ENCODE results near the gene ACSF3.
A peak's percentile ranks its signal among the peaks of the same experiment; 100 is the strongest.
"Not testable (repeated sequence)": the region's sequence is repeated elsewhere in the genome, so short reads cannot be mapped to it uniquely, and the experiment has no call there.

ACSF3 gene

GRCh38 chr16:89055894-89056555 lies 37.6 kb upstream of the ACSF3 start:
- no peak for DNase-seq

DNA sequence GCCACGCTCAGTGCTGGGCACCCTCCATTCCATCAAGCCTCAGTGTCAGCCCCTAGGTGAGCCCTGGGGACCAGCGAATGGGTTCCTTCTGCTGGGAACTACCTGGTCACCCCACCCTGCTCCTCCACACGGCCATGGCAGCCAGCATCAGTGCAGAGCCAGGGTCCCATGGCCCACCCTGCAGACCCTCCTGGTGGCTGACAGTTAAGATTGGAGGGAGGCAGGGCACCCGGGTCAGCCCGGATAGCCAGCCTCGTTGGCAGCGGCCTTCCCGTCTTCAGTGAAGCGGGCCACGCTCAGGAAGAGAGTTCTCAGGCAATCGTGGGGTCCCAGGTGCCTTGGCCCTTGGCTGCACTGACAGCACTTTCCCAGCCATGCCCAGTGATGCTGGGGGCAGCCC lies 37.1 kb upstream of the ACSF3 start:
- DNase-seq = no peak

- DNase-seq = no peak
Measured at GRCh38 chr16:89057738-89058137, 35.9 kb upstream of the ACSF3 start.

- DNase-seq = no peak
Measured at GRCh38 chr16:89058812-89059211, 34.8 kb upstream of the ACSF3 start.

GRCh38 chr16:89060207-89060794 lies 33.4 kb upstream of the ACSF3 start:
- no peak for DNase-seq

DNA sequence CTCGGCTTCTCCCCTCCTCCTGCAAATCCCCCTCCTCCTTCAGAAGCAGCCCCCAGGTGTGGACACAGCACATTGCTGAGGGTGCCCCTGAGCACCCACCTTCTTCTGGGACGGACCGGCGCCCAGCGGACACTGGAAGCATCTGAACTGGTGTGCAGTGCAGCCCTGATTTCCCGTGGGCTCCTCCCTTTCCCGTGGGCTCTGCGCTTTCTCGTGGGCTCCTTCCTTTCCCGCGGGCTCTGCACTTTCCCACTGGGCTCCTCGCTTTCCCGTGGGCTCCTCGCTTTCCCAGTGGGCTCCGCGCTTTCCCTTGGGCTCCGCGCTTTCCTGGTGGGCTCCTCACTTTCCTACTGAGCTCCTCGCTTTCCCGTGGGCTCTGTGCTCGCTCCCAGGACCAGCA lies 32.6 kb upstream of the ACSF3 start:
- DNase-seq = no peak

DNA sequence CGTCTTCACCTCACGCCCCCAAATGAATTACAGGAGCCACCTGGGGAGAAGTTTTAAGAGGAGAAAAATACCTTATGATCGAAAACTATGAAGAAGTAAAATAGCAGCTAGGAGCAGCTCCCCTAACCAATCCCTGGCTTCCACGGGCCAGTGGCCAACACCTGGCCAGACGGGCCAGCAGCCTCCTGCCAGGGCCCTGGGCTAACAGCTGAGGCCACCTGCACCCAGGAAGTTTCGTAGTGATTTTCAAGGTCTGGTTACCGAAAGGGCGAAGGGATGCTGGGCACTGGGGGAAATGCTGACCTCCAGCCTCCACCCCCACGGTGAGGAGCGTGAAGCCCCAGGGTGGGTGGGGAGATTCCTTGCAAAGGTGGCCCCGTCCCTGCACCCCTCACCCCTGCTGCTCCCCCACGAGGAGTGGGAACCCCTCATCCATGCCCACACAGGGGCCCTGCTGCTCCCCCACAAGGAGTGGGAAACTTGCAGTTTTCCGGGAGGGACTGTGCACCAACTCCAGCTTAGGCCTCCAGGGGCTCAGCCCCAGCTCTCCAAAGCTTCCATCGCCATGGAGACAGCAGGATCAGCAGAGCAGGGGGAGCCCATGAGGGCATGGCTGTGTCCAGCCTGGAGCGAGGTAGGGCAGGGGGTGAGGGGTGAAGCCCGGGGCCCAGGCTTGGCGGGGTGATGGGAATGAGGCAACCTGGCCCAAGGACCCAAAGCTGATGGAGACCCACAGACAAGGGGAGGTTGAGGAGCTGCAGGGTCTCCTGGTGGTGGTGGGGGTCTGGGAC lies 31.9 kb upstream of the ACSF3 start:
- peak in 1 of 2 experiments; percentile 12 for DNase-seq

DNA sequence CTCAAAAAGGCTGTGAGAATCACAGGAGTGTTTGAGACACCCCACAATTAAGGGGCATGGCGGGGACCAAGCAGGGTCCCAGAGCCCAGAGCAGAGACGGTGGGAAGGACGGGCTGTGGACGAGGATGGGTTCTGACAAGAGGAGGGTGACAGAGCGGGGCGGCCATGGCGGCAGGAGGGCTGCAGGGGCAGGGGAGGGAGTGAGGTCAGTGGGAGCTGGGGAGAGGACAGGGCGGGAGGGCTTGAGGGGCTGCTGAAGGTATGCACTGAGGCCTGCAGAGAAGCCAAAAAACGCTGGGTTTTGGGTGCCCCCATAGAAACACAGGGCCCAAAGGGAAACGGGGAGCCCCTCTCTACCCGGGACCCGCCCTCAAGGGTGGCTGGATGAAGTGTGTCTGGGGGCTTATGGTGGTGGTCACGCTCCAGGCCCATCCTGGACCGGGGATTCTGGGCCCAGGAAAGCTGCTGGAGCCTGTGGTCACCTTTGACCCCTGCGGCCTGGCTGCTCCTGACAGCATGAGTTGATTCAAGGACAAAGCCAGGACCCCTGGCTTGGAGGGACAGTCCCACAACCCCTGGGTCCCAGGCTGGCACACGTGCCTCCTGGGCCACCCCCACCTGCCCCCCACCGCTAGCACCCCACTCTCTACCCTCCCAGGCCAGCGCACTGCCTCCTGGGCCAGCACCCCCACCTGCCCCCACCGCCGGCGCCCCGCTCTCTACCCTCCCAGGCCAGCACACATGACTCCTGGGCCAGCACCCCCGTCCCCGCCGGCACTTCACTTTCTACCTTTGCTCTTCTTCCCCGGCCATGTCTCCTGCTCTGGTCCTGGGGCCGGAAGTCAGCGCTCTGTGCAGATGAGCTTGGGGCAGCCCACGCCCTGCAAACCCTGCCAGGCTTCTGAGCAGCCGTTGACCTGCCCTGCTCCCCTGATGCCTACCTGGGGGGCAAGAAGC lies 31.0 kb upstream of the ACSF3 start:
- no peak for DNase-seq

DNA sequence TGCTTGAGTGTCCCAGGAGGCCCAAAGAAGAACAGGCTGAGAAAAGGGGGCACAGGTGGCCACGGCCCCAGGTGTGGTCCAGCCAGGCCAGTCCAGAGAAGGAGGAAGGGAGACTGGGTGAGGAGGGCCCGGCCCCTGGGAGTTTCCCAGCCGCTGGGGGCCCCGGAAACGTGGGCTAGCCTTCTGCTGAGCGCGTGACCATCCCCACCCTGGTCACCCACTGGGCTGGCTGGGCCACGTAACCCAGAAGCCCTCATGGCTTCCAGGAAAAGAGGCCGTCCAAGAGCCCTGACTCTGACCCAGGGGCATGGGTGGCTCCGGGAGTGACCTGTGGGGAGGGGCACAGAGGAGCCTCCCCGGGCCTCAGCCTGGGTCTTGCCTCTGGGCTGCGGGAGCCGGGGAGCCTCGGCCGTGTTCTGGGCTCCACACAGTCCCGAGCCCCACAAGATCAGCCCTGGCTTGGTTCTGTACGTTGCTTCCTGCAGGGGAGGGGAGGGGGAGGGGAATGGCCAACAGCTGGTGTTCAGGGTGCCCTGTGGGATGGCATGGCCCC lies 29.8 kb upstream of the ACSF3 start:
- DNase-seq = no peak

DNA sequence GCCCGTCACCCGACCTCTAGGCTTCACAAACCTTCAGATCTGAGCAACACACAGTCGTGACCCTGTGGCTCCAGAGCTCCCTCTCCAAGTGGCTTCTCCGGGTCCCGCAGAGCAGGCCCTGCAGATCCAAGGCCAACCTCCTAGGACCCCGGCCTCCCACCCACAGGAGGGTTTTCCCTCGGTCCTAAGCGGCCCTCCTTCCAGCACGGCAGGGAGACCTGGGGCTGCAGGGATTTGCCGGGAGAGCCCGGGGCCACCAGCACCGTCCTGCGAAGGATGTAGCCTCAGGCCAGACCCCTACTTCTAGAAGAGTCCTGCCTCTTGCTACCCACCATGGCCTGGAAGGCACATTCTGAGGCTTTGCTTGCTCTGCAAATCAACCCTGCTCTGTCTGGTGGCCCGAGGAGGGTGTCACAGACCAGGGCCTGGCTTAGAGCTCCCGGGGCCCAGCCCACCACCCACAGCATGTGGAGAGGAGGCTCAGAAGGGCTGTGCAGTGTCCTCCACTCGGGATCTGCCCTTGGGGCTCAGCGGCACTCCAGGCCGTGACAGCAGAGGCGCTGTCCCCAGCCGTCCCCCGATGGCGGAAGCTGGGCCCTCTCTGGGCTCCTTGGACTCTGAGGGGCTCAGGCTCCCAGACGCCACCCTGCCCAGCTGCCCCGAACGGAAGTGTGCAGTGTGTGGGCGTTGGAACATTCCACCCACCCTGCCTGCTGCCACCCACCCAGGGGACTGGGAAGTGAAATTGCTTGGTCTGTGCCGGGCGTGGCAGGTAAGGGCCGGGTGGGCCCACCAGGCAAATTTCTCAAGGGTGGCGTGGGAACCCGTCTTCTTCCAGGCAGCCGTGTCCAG lies 28.8 kb upstream of the ACSF3 start:
- no peak for DNase-seq

DNA sequence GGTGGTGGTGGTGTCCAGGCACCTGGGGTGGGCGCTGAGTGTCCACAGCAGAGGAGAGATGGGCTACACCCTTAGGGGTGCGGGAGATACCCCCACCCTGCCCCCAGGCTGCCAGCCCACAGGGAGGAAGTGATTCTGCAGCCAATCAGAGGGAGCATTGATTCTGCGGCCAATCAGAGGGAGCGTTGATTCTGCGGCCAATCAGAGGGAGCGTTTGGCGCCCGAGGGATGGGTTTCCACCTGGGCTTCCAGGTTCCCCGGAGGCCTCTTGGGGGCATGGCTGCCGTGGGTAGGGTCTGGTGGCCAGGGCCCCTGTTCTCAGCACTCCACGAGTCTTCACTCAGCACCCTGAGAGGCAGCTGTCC lies 28.2 kb upstream of the ACSF3 start:
- DNase-seq = no peak

- no peak for DNase-seq
Measured at GRCh38 chr16:89066721-89067120, 26.9 kb upstream of the ACSF3 start.

DNA sequence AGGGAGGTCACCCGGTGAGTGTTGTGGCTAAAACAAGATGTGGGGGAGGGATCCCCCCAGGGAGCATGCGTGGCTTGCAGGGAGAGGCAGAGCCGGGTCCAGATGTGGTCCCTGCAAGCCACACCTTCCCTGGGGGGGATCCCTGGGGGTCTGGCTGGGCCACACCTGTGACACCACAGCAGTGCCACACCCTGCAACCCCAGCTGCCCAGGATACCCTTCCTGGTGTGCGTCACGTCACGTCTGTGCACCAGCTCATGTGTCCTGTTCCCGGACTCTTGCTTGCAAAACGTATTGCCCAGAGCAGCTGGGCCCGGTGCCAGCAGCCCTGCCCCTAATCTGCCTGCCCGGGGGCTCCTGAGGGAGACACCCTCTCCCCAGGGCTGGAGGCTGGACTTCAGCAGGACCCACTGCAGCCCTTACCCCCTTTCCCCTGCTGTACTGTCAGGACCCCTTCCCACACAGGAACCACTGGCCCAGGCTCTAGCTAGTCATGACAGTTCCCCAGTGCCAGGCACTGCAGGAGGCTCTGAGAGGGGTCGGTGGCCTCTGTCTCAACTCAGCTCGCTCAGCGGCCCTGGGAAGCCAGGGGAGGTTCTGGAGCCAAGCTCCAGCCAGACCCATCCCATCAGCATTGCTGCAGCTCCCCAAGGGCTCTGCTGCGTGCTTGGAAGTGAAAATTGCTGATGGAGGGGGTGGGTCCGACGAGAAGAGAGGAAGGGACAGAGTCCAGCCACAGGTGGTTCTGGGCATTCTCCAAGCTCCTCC lies 25.8 kb upstream of the ACSF3 start:
- no peak for DNase-seq

DNA sequence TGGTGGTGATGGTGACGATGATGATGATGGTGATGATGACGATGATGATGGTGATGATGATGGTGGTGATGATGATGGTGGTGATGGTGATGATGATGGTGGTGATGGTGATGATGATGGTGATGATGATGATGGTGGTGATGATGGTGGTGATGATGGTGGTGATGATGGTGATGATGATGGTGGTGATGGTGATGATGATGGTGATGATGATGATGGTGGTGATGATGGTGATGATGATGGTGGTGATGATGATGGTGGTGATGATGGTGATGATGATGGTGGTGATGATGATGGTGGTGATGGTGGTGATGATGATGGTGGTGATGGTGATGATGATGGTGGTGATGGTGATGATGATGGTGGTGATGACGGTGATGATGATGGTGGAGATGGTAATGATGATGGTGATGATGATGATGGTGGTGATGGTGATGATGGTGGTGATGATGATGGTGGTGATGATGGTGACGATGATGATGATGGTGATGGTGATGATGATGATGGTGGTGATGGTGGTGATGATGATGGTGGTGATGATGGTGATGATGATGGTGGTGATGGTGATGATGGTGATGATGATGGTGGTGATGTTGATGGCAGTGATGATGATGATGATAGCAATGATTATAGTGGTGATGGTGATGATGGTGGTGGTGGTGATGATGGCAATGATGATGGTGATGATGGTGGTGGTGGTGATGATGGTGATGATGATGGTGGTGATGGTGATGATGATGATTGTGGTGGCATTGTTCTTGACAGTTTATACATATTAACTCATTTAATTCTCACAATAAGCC lies 24.6 kb upstream of the ACSF3 start:
- DNase-seq = not testable (repeated sequence)

DNA sequence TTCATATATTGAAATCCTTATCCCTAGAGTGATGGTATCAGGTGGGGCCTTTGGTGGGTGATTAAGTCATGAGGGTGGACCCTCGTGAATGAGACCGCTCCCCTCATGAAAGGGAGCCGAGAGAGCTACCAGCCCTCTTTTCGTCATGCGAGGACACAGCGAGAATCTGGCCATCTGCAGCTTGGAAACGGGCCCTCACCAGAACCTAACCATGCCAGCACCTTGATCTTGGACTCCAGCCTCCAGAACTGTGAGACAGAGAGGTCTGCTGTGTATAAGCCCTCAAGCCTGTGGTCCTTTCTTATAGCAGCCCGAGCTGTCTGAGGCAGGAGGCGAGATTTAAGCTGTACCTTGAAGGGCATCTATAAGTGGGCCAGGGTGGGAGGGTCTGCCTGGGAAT lies 23.7 kb upstream of the ACSF3 start:
- no peak for DNase-seq

DNA sequence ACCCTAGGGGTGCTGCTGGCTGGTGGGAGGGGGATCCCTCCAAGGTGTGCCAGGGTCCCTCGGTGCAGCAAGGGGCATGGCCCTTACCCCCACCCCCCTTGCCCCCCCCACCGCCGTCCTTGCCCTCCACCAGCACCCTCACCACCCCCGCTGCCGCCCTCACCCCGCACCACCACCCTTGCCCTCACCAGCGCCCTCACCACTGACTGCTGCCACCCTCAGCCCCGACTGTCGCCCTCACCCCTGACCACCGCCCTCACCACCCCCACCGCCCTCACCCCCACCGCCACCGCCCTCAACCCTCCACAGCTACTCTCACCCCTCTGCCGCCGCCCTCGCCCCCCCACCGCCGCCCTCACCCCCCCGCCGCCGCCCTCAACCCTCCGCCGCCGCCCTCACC lies 23.1 kb upstream of the ACSF3 start:
- no peak for DNase-seq

- no peak for DNase-seq
Measured at GRCh38 chr16:89071686-89072547, 21.7 kb upstream of the ACSF3 start.

DNA sequence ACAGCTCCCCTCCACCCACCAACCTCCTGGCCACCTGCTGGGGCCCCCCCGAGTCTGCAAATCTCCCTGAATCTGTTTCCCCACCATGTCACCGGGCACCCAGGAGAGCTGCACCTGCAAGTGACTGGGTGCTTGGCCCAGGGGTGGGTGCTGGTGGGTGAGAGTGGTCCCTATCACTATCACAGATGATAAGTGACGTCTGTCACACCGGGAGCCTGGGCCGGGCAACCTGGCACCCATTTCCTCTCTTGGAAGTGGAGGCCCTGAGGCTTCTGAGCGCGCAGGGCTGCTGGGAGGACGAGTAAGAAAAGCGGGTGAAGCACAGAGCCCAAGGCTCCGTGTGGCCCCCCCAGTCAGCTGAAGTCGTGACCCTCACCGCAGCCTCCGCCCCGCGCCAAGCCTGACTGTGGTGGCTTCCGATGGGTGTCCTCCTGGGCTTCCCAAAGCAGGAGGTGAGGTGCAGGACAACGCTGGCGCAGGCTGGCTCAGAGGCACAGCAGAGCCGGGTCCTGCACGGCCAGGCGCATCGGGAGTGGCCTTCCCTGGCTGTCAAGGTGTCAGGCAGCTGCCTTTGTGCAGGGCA lies 21.0 kb upstream of the ACSF3 start:
- DNase-seq = no peak
